Panc1 (cell line): ENCODE data around the gene MYCBP2. TPM values are rescaled to one million over a fixed set of nuclear protein-coding genes. Genes with fewer than 3 reads are reported as not detected.

ENCODE experiments used
- ATAC-seq: fragments of 200-7000 bp; cut with Tn5 transposase; 2 replicates; pipeline ENCODE4 v1.9.1; 2020; ENCODE audit warnings: mild to moderate bottlenecking, moderate library complexity
- BruUV-seq: library from RNA; stranded (reverse); fragments of 400-500 nt; replicated peaks from 2 replicates; lab custom pipeline; 2021; lab: Mats Ljungman, UMichigan
- CTCF ChIA-PET: fragments of 300-600 bp; sonication (Branson Sonifier 250); formaldehyde crosslinking; loops from one replicate; lab custom pipeline; 2022; ENCODE audit warnings: antibody characterized with exemption; lab: Charles Lee
- POLR2A ChIA-PET: fragments of 300-600 bp; sonication (Branson Sonifier 250); formaldehyde crosslinking; loops from one replicate; lab custom pipeline; 2022; ENCODE audit warnings: antibody characterized with exemption; lab: Charles Lee
- DNase-seq: peaks from one replicate; pipeline ENCODE4 v3.0.0-alpha.2; 2010; ENCODE audit warnings: low read depth, low spot score
- H3K27ac ChIP-seq: 2 replicates; pipeline ENCODE4 v1.5.1; 2011; ENCODE audit warnings: mild to moderate bottlenecking, low read length, inconsistent platforms
- H3K27me3 ChIP-seq: fragments of 200-500 bp; sonication (Bioruptor generic); 2 replicates; pipeline ENCODE4 v1.6.0; 2014; ENCODE audit warnings: low read length, inconsistent platforms; ENCODE audit not compliant: control insufficient read depth, insufficient read depth
- H3K36me3 ChIP-seq: fragments of 200-500 bp; sonication (Bioruptor generic); 2 replicates; pipeline ENCODE4 v1.5.1; 2014; ENCODE audit warnings: inconsistent platforms, mild to moderate bottlenecking, low read length, moderate library complexity; ENCODE audit not compliant: control insufficient read depth, insufficient read depth
- H3K4me1 ChIP-seq: 2 replicates; pipeline ENCODE4 v1.5.1; 2011; ENCODE audit warnings: inconsistent platforms, mild to moderate bottlenecking, low read length, moderate library complexity; ENCODE audit not compliant: control insufficient read depth, insufficient read depth
- H3K4me3 ChIP-seq, 2 experiments: 2 replicates each; pipeline ENCODE4 v1.5.1; 2011 to 2012; ENCODE audit warnings: low read depth in 2 of 2, low read length in 2 of 2, mild to moderate bottlenecking in 2 of 2, inconsistent platforms in 1 of 2, moderate library complexity in 1 of 2
- H3K9me3 ChIP-seq: fragments of 200-500 bp; sonication (Bioruptor generic); 2 replicates; pipeline ENCODE4 v1.5.1; 2014; ENCODE audit warnings: low read depth, mild to moderate bottlenecking, inconsistent platforms, low read length, moderate library complexity; ENCODE audit not compliant: control insufficient read depth, insufficient read depth
- CTCF ChIP-seq: fragments of 450-650 bp; IDR thresholded peaks from 2 replicates; pipeline ENCODE4 v1.5.1; 2017; ENCODE audit warnings: mild to moderate bottlenecking
- POLR2AphosphoS5 ChIP-seq: IDR thresholded peaks from 2 replicates; pipeline ENCODE4 v1.6.1; 2012; ENCODE audit warnings: mild to moderate bottlenecking, low read depth, low read length, moderate library complexity
- REST ChIP-seq, 2 experiments: IDR thresholded peaks; 2 replicates each; pipeline ENCODE4 v1.6.1; 2011 to 2012; ENCODE audit warnings: low read depth in 2 of 2, control low read depth in 1 of 2, low read length in 1 of 2, mild to moderate bottlenecking in 1 of 2, moderate library complexity in 1 of 2; ENCODE audit not compliant: insufficient read depth in 1 of 2
- SIN3A ChIP-seq: IDR thresholded peaks from 2 replicates; pipeline ENCODE4 v1.6.1; 2012; ENCODE audit warnings: low read depth, mild to moderate bottlenecking, low read length, moderate library complexity, borderline replicate concordance; ENCODE audit not compliant: insufficient read depth
- TCF7L2 ChIP-seq: IDR thresholded peaks from 2 replicates; pipeline ENCODE4 v1.6.1; 2011; ENCODE audit warnings: mild to moderate bottlenecking, low read depth, low read length, inconsistent platforms
- in situ Hi-C: cut with HindIII; loops from 2 replicates; pipeline ENCODE4 v1.10.0; 2016; ENCODE audit warnings: low sequenced_read_pairs, low pct_unique_long_range_greater_than_20kb
- intact Hi-C: fragments of 100-400 bp; cut with micrococcal nuclease; formaldehyde crosslinking; loops from one replicate; pipeline ENCODE4 v1.10.0; 2022; ENCODE audit not compliant: unreplicated experiment
- total RNA-seq: library from RNA; stranded (reverse); gene quantifications from one replicate; pipeline ENCODE4 v1.2.1, GENCODE V29; 2021; ENCODE audit not compliant: unreplicated experiment

MYCBP2 gene
- total RNA-seq, 1 experiment from 2014 or later, result 41.4 TPM

- H3K4me3 ChIP-seq, result no peak overlapping the region
- H3K36me3 ChIP-seq, result no peaks in the 10 kb centered on the region
- BruUV-seq, result no TSS peak
- TF ChIP-seq POLR2AphosphoS5, result no peak
- no peak for TF ChIP-seq TCF7L2
- TF ChIP-seq REST (IDR thresholded peaks at IDR 0.05; ENCODE audit: insufficient read depth in 1 of 2, low read depth in 2 of 2, low read length in 1 of 2), result no peak
- TF ChIP-seq SIN3A, result no peak
- TF ChIP-seq CTCF, result no peak
- no peaks in the 10 kb centered on the region for H3K9me3 ChIP-seq
- DNase-seq (no peak), ATAC-seq (no peak)
- no peaks in the 10 kb centered on the region; the same call in 1 of the 2 replicates for H3K4me1 ChIP-seq
- POLR2A ChIA-PET, result no interaction called here
- H3K27me3 ChIP-seq, result no peaks in the 10 kb centered on the region
- no peak overlapping the region for H3K27ac ChIP-seq
- in situ Hi-C loops, result no loop called here
- intact Hi-C loops, result no loop called here
- CTCF ChIA-PET, result no interaction called here
Measured at GRCh38 chr13:77337159-77337558, 10.3 kb upstream of the MYCBP2 start.

GRCh38 chr13:77335543-77335942, 8.6 kb upstream of the MYCBP2 start:
- TF ChIP-seq REST (IDR thresholded peaks at IDR 0.05; ENCODE audit: insufficient read depth in 1 of 2, low read depth in 2 of 2, low read length in 1 of 2) (no peak), POLR2AphosphoS5 (no peak), SIN3A (no peak), TCF7L2 (no peak), CTCF (no peak)
- no peaks in the 10 kb centered on the region for H3K36me3 ChIP-seq
- H3K27me3 ChIP-seq, result no peaks in the 10 kb centered on the region
- in situ Hi-C loops (no loop called here), intact Hi-C loops (no loop called here)
- H3K4me3 ChIP-seq, result no peak overlapping the region
- CTCF ChIA-PET, result no interaction called here
- POLR2A ChIA-PET, result no interaction called here
- no peak overlapping the region for H3K27ac ChIP-seq
- H3K9me3 ChIP-seq, result no peaks in the 10 kb centered on the region
- H3K4me1 ChIP-seq, result no peaks in the 10 kb centered on the region; the same call in 1 of the 2 replicates
- ATAC-seq, result no peak
- DNase-seq, result no peak
- no TSS peak for BruUV-seq
